Tibial nerve (tissue), 4 donors: Measurements from ENCODE around the gene DNAJB7. TPM values are rescaled to one million over a fixed set of nuclear protein-coding genes. Genes with fewer than 3 reads are reported as not detected.
"Not testable (repeated sequence)": the region's sequence is repeated elsewhere in the genome, so short reads cannot be mapped to it uniquely, and the experiment has no call there.

Experiments
- DNase-seq, 2 donors: peaks; one replicate each; pipeline ENCODE4 v3.0.0-alpha.2; 2019; ENCODE audit warnings: low spot score in 2 of 2
- H3K27ac ChIP-seq, 4 donors: fragments of 200-600 bp; sonication (generic) in 3 of 4; one replicate each; pipeline ENCODE4 v1.5.1; 2017 to 2019; ENCODE audit warnings: mild to moderate bottlenecking in 1 of 4
- H3K27me3 ChIP-seq, 2 donors: fragments of 200-600 bp; sonication (generic) in 1 of 2; one replicate each; pipeline versions ENCODE4 v1.5.1 to v1.6.0; 2017 to 2019
- H3K36me3 ChIP-seq, 3 donors: fragments of 200-600 bp; sonication (generic); one replicate each; pipeline ENCODE4 v1.5.1; 2018 to 2019
- H3K4me1 ChIP-seq, 4 donors: fragments of 200-600 bp; sonication (generic) in 3 of 4; one replicate each; pipeline ENCODE4 v1.5.1; 2017 to 2019
- H3K4me3 ChIP-seq, 4 donors: fragments of 200-600 bp; sonication (generic) in 3 of 4; one replicate each; pipeline ENCODE4 v1.5.1; 2017 to 2019; ENCODE audit warnings: mild to moderate bottlenecking in 1 of 4, moderate library complexity in 1 of 4
- H3K9me3 ChIP-seq, 4 donors: fragments of 200-600 bp; sonication (generic) in 3 of 4; one replicate each; pipeline ENCODE4 v1.5.1; 2017 to 2019
- CTCF ChIP-seq, 5 experiments: fragments of 200-600 bp in 3 of 5; fragments of 450-650 bp in 2 of 5; sonication (generic) in 3 of 5; IDR thresholded peaks; one replicate each; pipeline ENCODE4 v1.5.1; 2016 to 2019; ENCODE audit warnings: antibody characterized with exemption in 5 of 5, mild to moderate bottlenecking in 3 of 5, moderate library complexity in 2 of 5
- EP300 ChIP-seq, 2 donors: sonication (generic); formaldehyde crosslinking; IDR thresholded peaks; one replicate each; pipeline ENCODE4 v1.6.1; 2017; ENCODE audit warnings: antibody characterized with exemption in 2 of 2, mild to moderate bottlenecking in 1 of 2
- POLR2A ChIP-seq, 2 donors: fragments of 450-650 bp; IDR thresholded peaks; one replicate each; pipeline ENCODE4 v1.6.1; 2017; ENCODE audit warnings: antibody characterized with exemption in 2 of 2, mild to moderate bottlenecking in 2 of 2, moderate library complexity in 2 of 2
- WGBS, 2 donors: methylation state at CpG; one replicate each; pipeline ENCODE4 v1.1.5; 2018; 5-methylcytosine and 5-hydroxymethylcytosine counted together
- total RNA-seq, 4 donors: library from RNA; depleted of rRNA; stranded (reverse); fragments of >200 nt; gene quantifications; one replicate each; pipeline ENCODE4 v1.1.0, GENCODE V29; 2016

The DNAJB7 gene
- total RNA-seq, 4 donors from 2014 or later: not detected

- Histone ChIP-seq H3K27ac (no peak overlapping the region), H3K9me3 (no peaks in the 10 kb centered on the region), H3K4me3 (no peak overlapping the region), H3K36me3 (peaks cover 0 to 97% (median 11%) of the 10 kb centered on the region in 3 donors), H3K4me1 (no peaks in the 10 kb centered on the region), H3K27me3 (no peaks in the 10 kb centered on the region)
- no peak for TF ChIP-seq EP300 (IDR thresholded peaks at IDR 0.05)
- no peak for TF ChIP-seq POLR2A (IDR thresholded peaks at IDR 0.05)
- WGBS, 2 donors: 92% methylated on average over 6 of the region's 6 CpGs
- DNase-seq: no peak
These were observed 32.8 kb downstream of the DNAJB7 start for GRCh38 chr22:40829131-40829530.

DNA sequence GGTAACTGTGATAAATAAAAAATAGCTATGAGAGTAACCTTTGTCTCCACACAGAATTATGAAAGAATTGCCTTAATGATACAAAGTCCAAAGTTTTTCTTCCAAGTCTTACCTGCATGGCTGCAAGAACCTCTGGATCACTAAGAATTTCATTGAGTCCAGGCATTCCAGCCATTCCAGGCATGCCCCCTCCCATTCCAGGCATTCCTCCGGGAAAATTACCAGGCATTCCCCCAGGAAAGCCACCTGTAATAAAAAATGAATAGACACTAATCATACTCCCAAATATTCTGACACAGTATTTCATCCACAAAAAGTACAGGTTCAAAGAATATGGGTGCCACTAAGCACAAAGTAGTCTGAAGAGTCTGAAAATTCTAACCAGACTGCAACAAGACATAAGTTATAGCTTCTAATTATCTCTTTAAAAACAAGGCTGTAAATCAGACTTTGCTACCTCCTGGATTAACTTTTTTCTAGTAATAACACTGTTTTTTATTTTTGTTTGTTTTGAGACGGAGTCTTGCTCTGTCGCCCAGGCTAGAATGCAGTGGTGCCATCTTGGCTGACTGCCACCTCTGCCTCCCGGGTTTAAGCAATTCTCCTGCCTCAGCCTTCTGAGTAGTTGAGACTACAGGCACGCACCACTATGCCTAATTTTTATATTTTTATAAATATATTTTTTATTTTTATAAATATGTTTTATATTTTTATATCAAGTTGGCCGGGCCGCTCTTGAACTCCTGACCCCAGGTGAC is 34.8 kb downstream of the DNAJB7 start:
- Histone ChIP-seq H3K4me3 (no peak overlapping the region), H3K36me3 (peaks cover 0 to 95% (median 6%) of the 10 kb centered on the region in 3 donors), H3K4me1 (no peaks in the 10 kb centered on the region), H3K27me3 (no peaks in the 10 kb centered on the region), H3K27ac (no peak overlapping the region), H3K9me3 (no peaks in the 10 kb centered on the region)
- WGBS, 2 donors: 74 to 81% methylated on average over 7 of the region's 7 CpGs
- no peak for DNase-seq
- TF ChIP-seq EP300 (IDR thresholded peaks at IDR 0.05) (no peak), CTCF (IDR thresholded peaks at IDR 0.05) (no peak), POLR2A (IDR thresholded peaks at IDR 0.05) (no peak)

- not testable (repeated sequence) for H3K27ac ChIP-seq, H3K4me3 ChIP-seq, H3K9me3 ChIP-seq, H3K27me3 ChIP-seq, DNase-seq, H3K4me1 ChIP-seq
- WGBS, 2 donors: 92 to 94% methylated on average over 2 of the region's 2 CpGs
- H3K36me3 ChIP-seq: peaks cover 0 to 87% (median 0%) of the 10 kb centered on the region in 3 donors
These were observed 35.6 kb downstream of the DNAJB7 start for GRCh38 chr22:40826292-40826691.

- DNase-seq: no peak
- H3K4me1 ChIP-seq: peaks cover 0 to 15% (median 5%) of the 10 kb centered on the region in 4 donors
- no peaks in the 10 kb centered on the region for H3K27me3 ChIP-seq
- peaks cover 0 to 59% (median 0%) of the 10 kb centered on the region in 3 donors for H3K36me3 ChIP-seq
- no peak overlapping the region for H3K4me3 ChIP-seq
- H3K9me3 ChIP-seq: no peaks in the 10 kb centered on the region
- WGBS, 2 donors: 79 to 80% methylated on average over 1 of the region's 1 CpG
- TF ChIP-seq CTCF (IDR thresholded peaks at IDR 0.05) (no peak), POLR2A (IDR thresholded peaks at IDR 0.05) (no peak), EP300 (IDR thresholded peaks at IDR 0.05) (no peak)
- no peak overlapping the region for H3K27ac ChIP-seq
These were observed 38.5 kb downstream of the DNAJB7 start for GRCh38 chr22:40823426-40823825.

DNA sequence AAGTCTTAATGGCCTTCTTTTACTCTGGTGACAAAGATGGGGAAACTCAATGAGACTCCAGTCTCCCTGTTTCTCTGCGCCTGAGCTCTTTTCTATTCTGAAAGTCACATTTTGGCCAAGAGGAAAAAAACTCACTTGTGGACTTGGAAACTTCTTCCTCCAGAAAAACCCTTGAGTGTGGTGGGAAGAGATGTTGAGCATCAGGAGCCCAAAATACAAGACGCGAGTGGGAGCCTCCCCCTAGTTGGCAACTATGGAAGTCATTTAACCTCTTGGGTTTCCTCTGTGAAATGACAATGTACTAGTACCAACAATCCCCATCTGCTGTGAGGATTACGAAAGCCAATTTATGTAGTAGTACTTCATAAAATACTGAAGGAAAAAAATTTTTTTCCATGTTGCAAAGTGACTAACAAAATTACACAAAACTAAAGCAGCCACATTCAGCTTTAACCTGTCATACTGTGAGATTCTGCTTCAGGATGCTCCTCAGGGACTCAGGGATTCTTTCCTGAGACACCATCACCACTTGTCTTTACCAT is 42.2 kb downstream of the DNAJB7 start:
- Histone ChIP-seq H3K27me3 (no peaks in the 10 kb centered on the region), H3K4me3 (peak overlapping the region; percentile 90 to 98 (median 95)), H3K4me1 (peaks cover 7 to 38% (median 17%) of the 10 kb centered on the region in 4 donors), H3K9me3 (no peaks in the 10 kb centered on the region), H3K36me3 (peaks cover 0 to 23% (median 0%) of the 10 kb centered on the region in 3 donors), H3K27ac (peak overlapping the region; percentile 78 to 93 (median 85))
- TF ChIP-seq CTCF (IDR thresholded peaks at IDR 0.05) (peak in 1 of 5 experiments; percentile 15), EP300 (IDR thresholded peaks at IDR 0.05) (no peak), POLR2A (IDR thresholded peaks at IDR 0.05) (no peak)
- no peak for DNase-seq
- WGBS, 2 donors: 3 to 4% methylated on average over 4 of the region's 4 CpGs
